ENCODE data around the gene ANTXR2.
"Not testable (repeated sequence)": the region's sequence is repeated elsewhere in the genome, so short reads cannot be mapped to it uniquely, and the experiment has no call there.

ANTXR2 gene

GRCh38 chr4:80006935-80007744, 65.9 kb downstream of the ANTXR2 start:
- peak; percentile 35 for DNase-seq (ENCODE audit: low read depth)
- no peak for TF ChIP-seq CTCF (conservative IDR thresholded peaks at IDR 0.05; ENCODE audit: low read length)
- no peak overlapping the region for H3K4me3 ChIP-seq (ENCODE audit: low read length)

GRCh38 chr4:80005863-80006262, 67.2 kb downstream of the ANTXR2 start:
- H3K4me3 ChIP-seq (ENCODE audit: low read length), result no peak overlapping the region
- no peak for DNase-seq (ENCODE audit: low read depth)
- no peak for TF ChIP-seq CTCF (conservative IDR thresholded peaks at IDR 0.05; ENCODE audit: low read length)

GRCh38 chr4:80004319-80004718, 68.7 kb downstream of the ANTXR2 start:
- no peak for TF ChIP-seq CTCF (conservative IDR thresholded peaks at IDR 0.05; ENCODE audit: low read length)
- no peak overlapping the region for H3K4me3 ChIP-seq (ENCODE audit: low read length)
- no peak for DNase-seq (ENCODE audit: low read depth)

GRCh38 chr4:80002559-80002958, 70.5 kb downstream of the ANTXR2 start:
- DNase-seq (ENCODE audit: low read depth), result not testable (repeated sequence)

GRCh38 chr4:79999048-79999447, 74.0 kb downstream of the ANTXR2 start:
- H3K4me3 ChIP-seq (ENCODE audit: low read length), result not testable (repeated sequence)

More at GRCh38 chr4:80002559-80002958, 70.5 kb downstream of the ANTXR2 start:
- not testable (repeated sequence) for H3K4me3 ChIP-seq (ENCODE audit: low read length)

GRCh38 chr4:79998201-79998600, 74.8 kb downstream of the ANTXR2 start:
- no peak for DNase-seq (ENCODE audit: low read depth)
- H3K4me3 ChIP-seq (ENCODE audit: low read length), result no peak overlapping the region
- no peak for TF ChIP-seq CTCF (conservative IDR thresholded peaks at IDR 0.05; ENCODE audit: low read length)

More at GRCh38 chr4:79999048-79999447, 74.0 kb downstream of the ANTXR2 start:
- not testable (repeated sequence) for DNase-seq (ENCODE audit: low read depth)

GRCh38 chr4:79996851-79997250, 76.2 kb downstream of the ANTXR2 start:
- no peak for DNase-seq (ENCODE audit: low read depth)
- no peak for TF ChIP-seq CTCF (conservative IDR thresholded peaks at IDR 0.05; ENCODE audit: low read length)
- no peak overlapping the region for H3K4me3 ChIP-seq (ENCODE audit: low read length)

- DNase-seq (ENCODE audit: low read depth), result no peak
Observed at GRCh38 chr4:79993476-79993875, 79.6 kb downstream of the ANTXR2 start.

More at GRCh38 chr4:79993476-79993875, 79.6 kb downstream of the ANTXR2 start:
- H3K4me3 ChIP-seq (ENCODE audit: low read length), result no peak overlapping the region
- TF ChIP-seq CTCF (conservative IDR thresholded peaks at IDR 0.05; ENCODE audit: low read length), result no peak
